DND-41 (cell line): ENCODE measurements around the gene PLXNA4.

Experiments used
- ATAC-seq: fragments of 200-7000 bp; cut with Tn5 transposase; 3 replicates; pipeline ENCODE4 v1.9.1; 2021; ENCODE audit warnings: low read depth; ENCODE audit not compliant: insufficient read depth
- DNase-seq: peaks from one replicate; pipeline ENCODE4 v3.0.0-alpha.2; 2020
- H2AFZ ChIP-seq: 2 replicates; pipeline ENCODE4 v1.6.0; 2012; ENCODE audit warnings: low read depth, low read length
- H3K27ac ChIP-seq: 2 replicates; pipeline ENCODE4 v1.5.1; 2012; ENCODE audit warnings: low read length, inconsistent platforms
- H3K27me3 ChIP-seq: fragments of 200-600 bp; sonication (generic); 2 replicates; pipeline ENCODE4 v1.6.0; 2012; ENCODE audit warnings: low read length, mild to moderate bottlenecking, inconsistent platforms; ENCODE audit not compliant: insufficient read depth, poor library complexity
- H3K36me3 ChIP-seq: 2 replicates; pipeline ENCODE4 v1.5.1; 2012; ENCODE audit warnings: low read length, inconsistent platforms; ENCODE audit not compliant: insufficient read depth
- H3K4me1 ChIP-seq: 2 replicates; pipeline ENCODE4 v1.5.1; 2012; ENCODE audit warnings: mild to moderate bottlenecking, low read length; ENCODE audit not compliant: insufficient read depth
- H3K4me2 ChIP-seq: 2 replicates; pipeline ENCODE4 v1.6.0; 2012; ENCODE audit warnings: mild to moderate bottlenecking, moderate library complexity, low read length, inconsistent platforms; ENCODE audit not compliant: insufficient read depth
- H3K4me3 ChIP-seq, 2 experiments: fragments of 200-600 bp in 1 of 2; shearing (Covaris generic) in 1 of 2; 2 replicates each; pipeline ENCODE4 v1.5.1; 2012 to 2016; ENCODE audit warnings: inconsistent platforms in 2 of 2, low read length in 2 of 2, mild to moderate bottlenecking in 2 of 2, low read depth in 1 of 2, moderate library complexity in 1 of 2
- H3K79me2 ChIP-seq: 2 replicates; pipeline ENCODE4 v1.6.0; 2012; ENCODE audit warnings: low read length, inconsistent platforms; ENCODE audit not compliant: insufficient read depth
- H3K9ac ChIP-seq: 2 replicates; pipeline ENCODE4 v1.6.0; 2012; ENCODE audit warnings: low read depth, mild to moderate bottlenecking, inconsistent platforms, low read length, moderate library complexity
- H3K9me3 ChIP-seq: 2 replicates; pipeline ENCODE4 v1.5.1; 2012; ENCODE audit warnings: low read length, moderate library complexity, mild to moderate bottlenecking, inconsistent platforms; ENCODE audit not compliant: insufficient read depth, severe bottlenecking
- H4K20me1 ChIP-seq: 2 replicates; pipeline ENCODE4 v1.6.0; 2012; ENCODE audit warnings: low read length; ENCODE audit not compliant: insufficient read depth
- EZH2 ChIP-seq: IDR thresholded peaks from 3 replicates; pipeline ENCODE4 v1.6.1; 2012; ENCODE audit warnings: borderline replicate concordance, low read depth, mild to moderate bottlenecking, moderate library complexity, low read length, inconsistent platforms; ENCODE audit not compliant: severe bottlenecking
- TF ChIP-seq, protein P1 (sequence below): IDR thresholded peaks from 2 replicates; pipeline ENCODE4 v1.5.1; 2012; ENCODE audit warnings: borderline replicate concordance, low read length, moderate library complexity, mild to moderate bottlenecking; ENCODE audit not compliant: poor library complexity, severe bottlenecking; ENCODE audit errors: extremely low read depth

Gene PLXNA4

GRCh38 chr7:132519936-132520335, 56.3 kb downstream of the PLXNA4 start:
- Histone ChIP-seq H2AFZ (no peak overlapping the region), H3K4me3 (no peak overlapping the region), H3K4me1 (no peaks in the 10 kb centered on the region), H3K27me3 (no peaks in the 10 kb centered on the region), H4K20me1 (no peaks in the 10 kb centered on the region), H3K79me2 (no peaks in the 10 kb centered on the region), H3K36me3 (no peaks in the 10 kb centered on the region), H3K4me2 (no peak overlapping the region), H3K9me3 (no peaks in the 10 kb centered on the region), H3K27ac (no peak overlapping the region), H3K9ac (no peak overlapping the region)
- TF ChIP-seq EZH2, result no peak
- TF ChIP-seq, protein P1, sequence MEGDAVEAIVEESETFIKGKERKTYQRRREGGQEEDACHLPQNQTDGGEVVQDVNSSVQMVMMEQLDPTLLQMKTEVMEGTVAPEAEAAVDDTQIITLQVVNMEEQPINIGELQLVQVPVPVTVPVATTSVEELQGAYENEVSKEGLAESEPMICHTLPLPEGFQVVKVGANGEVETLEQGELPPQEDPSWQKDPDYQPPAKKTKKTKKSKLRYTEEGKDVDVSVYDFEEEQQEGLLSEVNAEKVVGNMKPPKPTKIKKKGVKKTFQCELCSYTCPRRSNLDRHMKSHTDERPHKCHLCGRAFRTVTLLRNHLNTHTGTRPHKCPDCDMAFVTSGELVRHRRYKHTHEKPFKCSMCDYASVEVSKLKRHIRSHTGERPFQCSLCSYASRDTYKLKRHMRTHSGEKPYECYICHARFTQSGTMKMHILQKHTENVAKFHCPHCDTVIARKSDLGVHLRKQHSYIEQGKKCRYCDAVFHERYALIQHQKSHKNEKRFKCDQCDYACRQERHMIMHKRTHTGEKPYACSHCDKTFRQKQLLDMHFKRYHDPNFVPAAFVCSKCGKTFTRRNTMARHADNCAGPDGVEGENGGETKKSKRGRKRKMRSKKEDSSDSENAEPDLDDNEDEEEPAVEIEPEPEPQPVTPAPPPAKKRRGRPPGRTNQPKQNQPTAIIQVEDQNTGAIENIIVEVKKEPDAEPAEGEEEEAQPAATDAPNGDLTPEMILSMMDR, result no peak
- DNase-seq (no peak), ATAC-seq (no peak)

GRCh38 chr7:132518839-132519173, 57.5 kb downstream of the PLXNA4 start:
- Histone ChIP-seq H3K4me1 (no peaks in the 10 kb centered on the region), H3K79me2 (no peaks in the 10 kb centered on the region), H4K20me1 (no peaks in the 10 kb centered on the region), H3K9ac (no peak overlapping the region), H3K27ac (no peak overlapping the region), H2AFZ (0 out of 2 replicates have a peak overlapping the region, but pooled peaks have one; percentile 4), H3K4me3 (no peak overlapping the region), H3K36me3 (no peaks in the 10 kb centered on the region), H3K4me2 (no peak overlapping the region), H3K27me3 (no peaks in the 10 kb centered on the region), H3K9me3 (no peaks in the 10 kb centered on the region)
- ATAC-seq (no peak), DNase-seq (no peak)
- no peak for TF ChIP-seq EZH2
- TF ChIP-seq, protein P1, result no peak

DNA sequence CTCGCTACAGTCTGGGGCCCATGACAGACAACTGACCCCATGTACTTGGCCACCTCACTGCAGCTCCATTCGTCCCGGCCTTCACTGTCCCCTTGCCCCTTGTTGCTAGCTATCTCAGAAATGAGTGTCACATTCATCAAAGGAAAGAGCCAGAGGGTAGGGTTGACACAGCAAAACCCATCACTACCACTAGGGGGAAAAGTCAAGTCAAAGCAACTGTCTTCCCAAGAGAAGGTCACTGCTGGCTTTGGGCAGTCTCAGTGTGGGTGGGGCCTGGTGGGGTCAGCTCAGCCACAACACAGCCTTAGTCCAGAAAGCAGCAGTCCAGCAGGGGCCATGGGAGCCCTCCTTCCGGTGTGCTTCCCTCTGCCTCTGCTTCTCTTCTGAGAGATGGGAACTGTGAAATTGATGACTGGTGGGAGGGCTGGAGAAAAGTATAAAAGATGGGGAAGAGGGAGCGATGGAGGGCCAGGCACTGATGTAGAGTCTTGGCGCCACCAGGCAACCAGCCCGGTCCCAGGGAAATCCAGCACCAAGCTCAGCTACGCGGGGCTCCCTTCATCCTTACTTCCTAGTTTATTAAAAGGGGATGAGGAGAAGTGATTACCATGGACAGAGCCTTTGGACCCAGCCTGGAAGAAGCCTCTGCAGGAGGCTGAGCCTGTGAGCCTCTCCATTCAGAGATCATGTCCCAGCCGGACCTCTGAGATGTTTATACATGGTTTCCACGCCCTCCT, 58.0 kb downstream of the PLXNA4 start:
- Histone ChIP-seq H3K79me2 (no peaks in the 10 kb centered on the region), H3K27me3 (no peaks in the 10 kb centered on the region), H3K4me3 (no peak overlapping the region), H3K36me3 (no peaks in the 10 kb centered on the region), H3K9me3 (no peaks in the 10 kb centered on the region), H3K4me2 (no peak overlapping the region), H3K9ac (no peak overlapping the region), H2AFZ (0 out of 2 replicates have a peak overlapping the region, but pooled peaks have one; percentile 4), H3K4me1 (no peaks in the 10 kb centered on the region), H3K27ac (no peak overlapping the region), H4K20me1 (no peaks in the 10 kb centered on the region)
- TF ChIP-seq EZH2, result no peak
- TF ChIP-seq, protein P1, result peak; percentile 56
- ATAC-seq (0 out of 3 replicates have a peak, but pooled peaks have one; percentile 60), DNase-seq (peak; percentile 10)
